PC-3 (cell line): ENCODE data around the gene VRK3.

Experiments used
- CTCF ChIP-seq: fragments of 300-600 bp; sonication (generic); conservative IDR thresholded peaks from 2 replicates; pipeline ENCODE4 v1.5.1; 2017; ENCODE audit warnings: antibody characterized with exemption, low read depth, mild to moderate bottlenecking, low read length
- EZH2 ChIP-seq: fragments of 300-600 bp; sonication (generic); IDR thresholded peaks from one replicate; pipeline ENCODE4 v1.6.1; 2017; ENCODE audit warnings: antibody characterized with exemption, mild to moderate bottlenecking, low read length; ENCODE audit not compliant: unreplicated experiment

- TF ChIP-seq CTCF: no peak
- no peak for TF ChIP-seq EZH2
Observed at GRCh38 chr19:49952906-49953305, 72.3 kb downstream of the VRK3 start.
